Naive B cell (primary cell): ENCODE measurements around the gene OAS2. TPM values are rescaled to one million over a fixed set of nuclear protein-coding genes. Genes with fewer than 3 reads are reported as not detected.
"Not testable (repeated sequence)": the region's sequence is repeated elsewhere in the genome, so short reads cannot be mapped to it uniquely, and the experiment has no call there.

ENCODE experiments used
- ATAC-seq, 2 donors: fragments of 150-1000 bp; cut with Tn5 transposase; 2 replicates each; pipeline ENCODE4 v1.10.0; 2021; ENCODE audit warnings: low read depth in 2 of 2, mild to moderate bottlenecking in 2 of 2, moderate library complexity in 2 of 2
- DNase-seq: peaks from one replicate; pipeline ENCODE4 v3.0.0; 2022
- H3K27ac Mint-ChIP-seq, 6 donors: one replicate each; pipeline ENCODE4 v1.8.0; 2020 to 2022; ENCODE audit warnings: mild to moderate bottlenecking in 6 of 6, mixed read lengths in 6 of 6, moderate library complexity in 5 of 6, inconsistent platforms in 2 of 6
- H3K27me3 Mint-ChIP-seq, 3 donors: one replicate each; pipeline ENCODE4 v1.8.0; 2021 to 2022; ENCODE audit warnings: mixed read lengths in 3 of 3, mild to moderate bottlenecking in 1 of 3
- H3K36me3 Mint-ChIP-seq, 2 donors: one replicate each; pipeline ENCODE4 v1.8.0; 2020 to 2022; ENCODE audit warnings: mixed read lengths in 2 of 2, inconsistent platforms in 1 of 2, mild to moderate bottlenecking in 1 of 2
- H3K4me1 Mint-ChIP-seq, 3 donors: one replicate each; pipeline ENCODE4 v1.8.0; 2020 to 2022; ENCODE audit warnings: mixed read lengths in 3 of 3, inconsistent platforms in 1 of 3, mild to moderate bottlenecking in 1 of 3, moderate library complexity in 1 of 3
- H3K4me3 Mint-ChIP-seq, 8 donors: one replicate each; pipeline ENCODE4 v1.8.0; 2020 to 2022; ENCODE audit warnings: mild to moderate bottlenecking in 8 of 8, mixed read lengths in 8 of 8, moderate library complexity in 8 of 8, inconsistent platforms in 2 of 8
- H3K9me3 Mint-ChIP-seq, 7 donors: one replicate each; pipeline ENCODE4 v1.8.0; 2020 to 2022; ENCODE audit warnings: mixed read lengths in 7 of 7, mild to moderate bottlenecking in 5 of 7, inconsistent platforms in 2 of 7, moderate library complexity in 1 of 7
- polyA plus RNA-seq, 6 donors: library from polyadenylated mRNA; unstranded; fragments of 300-500 nt; fragmentation: Illumina TruSeq; gene quantifications; one replicate each; pipeline ENCODE4 v1.2.3, GENCODE V29; 2021; ENCODE audit warnings: low read depth in 6 of 6

Gene OAS2
- polyA plus RNA-seq, 6 donors from 2014 or later: 15.4 to 56.4 (median 37.2) TPM

DNA sequence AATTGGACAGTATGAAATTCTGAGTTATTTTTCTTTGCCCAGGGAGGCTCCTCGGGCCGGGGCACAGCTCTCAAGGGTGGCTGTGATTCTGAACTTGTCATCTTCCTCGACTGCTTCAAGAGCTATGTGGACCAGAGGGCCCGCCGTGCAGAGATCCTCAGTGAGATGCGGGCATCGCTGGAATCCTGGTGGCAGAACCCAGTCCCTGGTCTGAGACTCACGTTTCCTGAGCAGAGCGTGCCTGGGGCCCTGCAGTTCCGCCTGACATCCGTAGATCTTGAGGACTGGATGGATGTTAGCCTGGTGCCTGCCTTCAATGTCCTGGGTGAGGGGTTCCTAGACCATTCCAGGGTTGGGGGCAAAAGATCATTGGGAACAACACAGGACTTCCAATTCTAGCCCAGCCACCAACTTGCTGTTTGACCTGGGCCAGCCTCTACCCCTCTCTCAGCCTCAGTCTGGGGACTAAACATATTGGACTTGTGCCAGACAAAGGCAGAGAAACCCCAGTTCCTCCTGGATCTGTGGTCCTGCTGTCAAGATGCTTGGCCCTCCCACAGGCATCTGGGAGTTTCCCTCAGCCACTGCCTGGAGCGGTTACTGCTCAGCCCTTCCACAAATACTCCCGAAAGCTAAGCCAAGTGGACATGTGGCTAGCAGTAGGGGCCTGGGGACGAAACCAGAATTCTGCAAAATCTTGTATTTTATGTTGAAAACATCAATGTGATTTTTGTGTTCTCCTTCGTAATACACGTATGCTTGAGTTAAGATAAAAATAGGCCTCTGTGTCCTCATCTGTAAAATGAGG, 36.6 kb upstream of the OAS2 start:
- Mint-ChIP-seq H3K4me3 (no peak overlapping the region), H3K36me3 (peaks cover 14 to 16% of the 10 kb centered on the region in 2 donors), H3K4me1 (peaks cover 24 to 29% (median 25%) of the 10 kb centered on the region in 3 donors), H3K27ac (peak overlapping the region in 1 of 6 donors; percentile 16), H3K9me3 (no peaks in the 10 kb centered on the region), H3K27me3 (no peaks in the 10 kb centered on the region)
- ATAC-seq (no peak), DNase-seq (no peak)

DNA sequence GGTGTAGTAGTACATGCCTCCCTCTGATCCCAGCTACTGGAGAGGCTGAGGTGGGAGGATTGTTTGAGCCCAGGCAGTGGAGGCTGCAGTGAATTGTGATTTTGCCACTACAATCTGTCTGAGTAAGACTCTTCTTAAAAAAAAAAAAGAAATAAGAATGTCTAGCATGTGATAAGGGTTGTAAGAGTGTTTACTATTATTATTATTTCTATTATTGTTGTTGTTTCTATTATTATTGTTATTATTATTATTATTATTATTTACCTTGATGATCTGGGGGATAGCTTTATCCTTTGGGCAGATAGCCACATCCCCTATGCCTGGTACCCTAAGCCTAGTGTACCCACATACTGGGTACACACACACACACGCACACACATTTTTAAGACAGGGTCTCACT, 35.7 kb upstream of the OAS2 start:
- no peak for ATAC-seq
- H3K9me3 Mint-ChIP-seq: no peaks in the 10 kb centered on the region
- H3K27ac Mint-ChIP-seq: peak overlapping the region in 1 of 6 donors; percentile 33
- H3K4me3 Mint-ChIP-seq: no peak overlapping the region
- no peak for DNase-seq
- peaks cover 16 to 20% of the 10 kb centered on the region in 2 donors for H3K36me3 Mint-ChIP-seq
- no peaks in the 10 kb centered on the region for H3K27me3 Mint-ChIP-seq
- peaks cover 19 to 27% (median 25%) of the 10 kb centered on the region in 3 donors for H3K4me1 Mint-ChIP-seq

GRCh38 chr12:112944024-112944690, 34.2 kb upstream of the OAS2 start:
- Mint-ChIP-seq H3K27ac (no peak overlapping the region), H3K4me3 (no peak overlapping the region), H3K27me3 (no peaks in the 10 kb centered on the region), H3K9me3 (no peaks in the 10 kb centered on the region), H3K4me1 (peaks cover 10 to 15% (median 13%) of the 10 kb centered on the region in 3 donors), H3K36me3 (peaks cover 16 to 20% of the 10 kb centered on the region in 2 donors)
- ATAC-seq (no peak), DNase-seq (no peak)

- H3K27ac Mint-ChIP-seq: no peak overlapping the region
- ATAC-seq (no peak), DNase-seq (no peak)
- H3K4me3 Mint-ChIP-seq: no peak overlapping the region
- H3K9me3 Mint-ChIP-seq: no peaks in the 10 kb centered on the region
- no peaks in the 10 kb centered on the region for H3K27me3 Mint-ChIP-seq
- H3K4me1 Mint-ChIP-seq: peaks cover 0 to 1% (median 0%) of the 10 kb centered on the region in 3 donors
- H3K36me3 Mint-ChIP-seq: peaks cover 20 to 25% of the 10 kb centered on the region in 2 donors
These were observed 32.8 kb upstream of the OAS2 start for GRCh38 chr12:112945515-112945914.

DNA sequence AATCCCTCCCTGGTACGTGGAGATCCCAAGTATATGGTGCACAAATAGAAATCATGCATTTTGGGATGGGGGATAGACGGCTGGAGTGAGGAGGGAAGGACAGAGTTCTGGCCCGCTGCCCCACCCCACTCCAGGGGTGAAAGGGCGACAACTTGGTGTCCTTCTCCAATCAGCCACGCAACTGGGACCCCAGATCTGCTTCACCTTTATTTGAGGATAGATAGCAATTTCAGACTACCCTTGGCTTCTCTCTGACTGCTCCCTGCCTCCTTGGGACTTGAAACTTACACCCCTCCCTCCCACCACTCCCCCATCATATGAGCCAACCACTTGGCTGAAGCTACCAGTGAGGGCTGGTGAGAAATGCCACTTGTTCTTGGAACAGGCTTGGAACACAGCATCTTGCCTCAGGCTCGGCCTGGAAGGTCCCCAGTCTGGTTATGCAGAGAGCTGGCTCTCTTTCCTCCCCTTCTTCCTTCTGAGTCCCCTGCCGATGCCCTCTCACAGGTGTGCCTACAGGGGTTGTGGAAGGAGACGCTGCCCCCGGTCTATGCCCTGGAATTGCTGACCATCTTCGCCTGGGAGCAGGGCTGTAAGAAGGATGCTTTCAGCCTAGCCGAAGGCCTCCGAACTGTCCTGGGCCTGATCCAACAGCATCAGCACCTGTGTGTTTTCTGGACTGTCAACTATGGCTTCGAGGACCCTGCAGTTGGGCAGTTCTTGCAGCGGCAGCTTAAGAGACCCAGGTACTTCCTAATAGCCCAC, 31.9 kb upstream of the OAS2 start:
- Mint-ChIP-seq H3K36me3 (peaks cover 25 to 26% of the 10 kb centered on the region in 2 donors), H3K27ac (no peak overlapping the region), H3K4me3 (no peak overlapping the region), H3K4me1 (no peaks in the 10 kb centered on the region), H3K27me3 (no peaks in the 10 kb centered on the region), H3K9me3 (peaks cover 0 to 4% (median 0%) of the 10 kb centered on the region in 7 donors)
- ATAC-seq (no peak), DNase-seq (no peak)

DNA sequence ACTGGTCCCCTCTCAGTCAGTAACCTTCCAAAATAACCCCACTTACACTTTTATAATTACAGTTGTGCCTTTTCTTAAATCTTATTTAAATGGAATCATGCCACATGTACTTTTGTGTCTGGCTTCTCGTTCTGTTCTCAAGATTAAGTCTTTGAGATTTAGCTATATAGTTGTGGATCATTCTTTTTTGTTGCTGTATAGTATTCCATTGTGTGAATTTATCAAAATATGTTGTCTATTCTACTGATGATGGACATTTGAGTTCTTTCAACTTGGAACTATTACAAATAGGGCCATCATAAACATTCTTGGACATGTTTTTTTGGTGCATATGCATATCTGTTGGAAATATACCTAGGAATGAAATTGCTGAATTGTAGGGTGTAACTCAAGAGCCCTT, 31.0 kb upstream of the OAS2 start:
- Mint-ChIP-seq H3K36me3 (peaks cover 29 to 34% of the 10 kb centered on the region in 2 donors), H3K27ac (no peak overlapping the region), H3K4me3 (no peak overlapping the region), H3K27me3 (no peaks in the 10 kb centered on the region), H3K9me3 (peaks cover 0 to 12% (median 2%) of the 10 kb centered on the region in 7 donors), H3K4me1 (no peaks in the 10 kb centered on the region)
- no peak for ATAC-seq
- no peak for DNase-seq

DNA sequence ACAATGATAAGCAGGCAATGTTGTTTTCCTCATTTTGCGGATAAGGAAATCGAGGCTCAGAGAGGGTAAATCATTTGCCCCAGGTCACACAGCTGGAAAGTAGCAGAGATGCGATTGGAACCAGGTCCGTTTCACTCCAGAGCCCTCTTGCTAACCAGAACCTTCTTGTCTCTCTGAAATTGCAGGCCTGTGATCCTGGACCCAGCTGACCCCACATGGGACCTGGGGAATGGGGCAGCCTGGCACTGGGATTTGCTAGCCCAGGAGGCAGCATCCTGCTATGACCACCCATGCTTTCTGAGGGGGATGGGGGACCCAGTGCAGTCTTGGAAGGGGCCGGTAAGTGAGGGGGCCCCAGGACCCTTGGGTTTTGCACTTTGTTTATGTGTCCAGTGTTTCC, 30.6 kb upstream of the OAS2 start:
- Mint-ChIP-seq H3K9me3 (peaks cover 0 to 16% (median 5%) of the 10 kb centered on the region in 7 donors), H3K36me3 (peaks cover 34 to 38% of the 10 kb centered on the region in 2 donors), H3K27me3 (no peaks in the 10 kb centered on the region), H3K27ac (peak overlapping the region in 2 of 6 donors; percentile 47 to 71), H3K4me3 (no peak overlapping the region), H3K4me1 (no peaks in the 10 kb centered on the region)
- DNase-seq (no peak), ATAC-seq (no peak)

DNA sequence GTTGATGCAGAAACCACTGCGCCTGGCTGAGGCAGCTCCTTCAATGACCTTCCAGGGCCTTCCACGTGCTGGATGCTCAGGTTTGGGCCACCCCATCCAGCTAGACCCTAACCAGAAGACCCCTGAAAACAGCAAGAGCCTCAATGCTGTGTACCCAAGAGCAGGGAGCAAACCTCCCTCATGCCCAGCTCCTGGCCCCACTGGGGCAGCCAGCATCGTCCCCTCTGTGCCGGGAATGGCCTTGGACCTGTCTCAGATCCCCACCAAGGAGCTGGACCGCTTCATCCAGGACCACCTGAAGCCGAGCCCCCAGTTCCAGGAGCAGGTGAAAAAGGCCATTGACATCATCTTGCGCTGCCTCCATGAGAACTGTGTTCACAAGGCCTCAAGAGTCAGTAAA, 29.5 kb upstream of the OAS2 start:
- Mint-ChIP-seq H3K9me3 (peaks cover 0 to 22% (median 6%) of the 10 kb centered on the region in 7 donors), H3K4me1 (no peaks in the 10 kb centered on the region), H3K36me3 (peaks cover 39 to 43% of the 10 kb centered on the region in 2 donors), H3K4me3 (no peak overlapping the region), H3K27ac (no peak overlapping the region), H3K27me3 (no peaks in the 10 kb centered on the region)
- no peak for DNase-seq
- no peak for ATAC-seq

GRCh38 chr12:112950701-112951100, 27.6 kb upstream of the OAS2 start:
- no peak for DNase-seq
- Mint-ChIP-seq H3K27me3 (no peaks in the 10 kb centered on the region), H3K9me3 (peaks cover 0 to 22% (median 6%) of the 10 kb centered on the region in 7 donors), H3K36me3 (peaks cover 23 to 29% of the 10 kb centered on the region in 2 donors), H3K27ac (no peak overlapping the region), H3K4me1 (peaks cover 0 to 3% (median 0%) of the 10 kb centered on the region in 3 donors), H3K4me3 (no peak overlapping the region)
- ATAC-seq: no peak

GRCh38 chr12:112957125-112957524, 21.2 kb upstream of the OAS2 start:
- Mint-ChIP-seq H3K27ac (peak overlapping the region in 1 of 6 donors; percentile 15), H3K9me3 (peaks cover 3 to 31% (median 14%) of the 10 kb centered on the region in 7 donors), H3K36me3 (peaks cover 55 to 56% of the 10 kb centered on the region in 2 donors)
- H3K4me3 Mint-ChIP-seq, H3K27me3 Mint-ChIP-seq, DNase-seq, ATAC-seq, H3K4me1 Mint-ChIP-seq: not testable (repeated sequence)

DNA sequence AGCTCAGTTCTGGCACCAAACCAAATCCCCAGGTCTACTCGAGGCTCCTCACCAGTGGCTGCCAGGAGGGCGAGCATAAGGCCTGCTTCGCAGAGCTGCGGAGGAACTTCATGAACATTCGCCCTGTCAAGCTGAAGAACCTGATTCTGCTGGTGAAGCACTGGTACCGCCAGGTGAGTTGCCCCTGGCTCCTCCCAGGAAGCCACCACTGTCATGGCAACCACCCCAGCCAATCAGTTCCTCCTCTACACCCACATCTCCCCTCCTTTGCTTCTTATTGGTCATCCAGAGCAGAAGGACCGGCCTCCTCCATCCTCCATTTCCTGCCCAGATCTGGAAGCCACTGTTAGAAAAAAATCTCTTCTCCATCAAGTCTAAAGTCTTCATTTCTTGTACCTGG, 17.2 kb upstream of the OAS2 start:
- no peaks in the 10 kb centered on the region for H3K27me3 Mint-ChIP-seq
- ATAC-seq: no peak
- no peak for DNase-seq
- peaks cover 59 to 62% of the 10 kb centered on the region in 2 donors for H3K36me3 Mint-ChIP-seq
- no peaks in the 10 kb centered on the region for H3K4me1 Mint-ChIP-seq
- peak overlapping the region in 1 of 6 donors; percentile 77 for H3K27ac Mint-ChIP-seq
- H3K9me3 Mint-ChIP-seq: peaks cover 3 to 19% (median 9%) of the 10 kb centered on the region in 7 donors
- no peak overlapping the region for H3K4me3 Mint-ChIP-seq

DNA sequence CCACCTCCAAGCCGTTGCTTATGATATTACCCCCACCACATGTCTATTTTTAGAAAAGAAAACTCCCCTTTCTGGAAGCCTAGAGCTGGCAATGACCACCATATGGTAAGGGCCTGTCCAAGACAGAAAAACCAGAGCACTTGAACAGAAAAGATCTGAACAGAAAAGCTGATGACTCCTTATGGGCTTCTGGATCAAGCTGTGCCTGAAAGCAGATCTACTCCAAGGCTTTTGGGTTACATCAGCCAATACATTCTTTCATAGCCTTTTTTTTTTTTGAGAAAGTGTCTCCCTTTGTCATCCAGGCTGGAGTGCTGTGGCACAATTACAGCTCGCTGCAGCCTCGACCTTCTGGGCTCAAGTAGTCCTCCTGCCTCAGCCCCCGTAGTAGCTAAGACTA, 16.8 kb upstream of the OAS2 start:
- Mint-ChIP-seq H3K27ac (no peak overlapping the region), H3K9me3 (peaks cover 3 to 19% (median 9%) of the 10 kb centered on the region in 7 donors), H3K36me3 (peaks cover 55 to 63% of the 10 kb centered on the region in 2 donors), H3K4me1 (no peaks in the 10 kb centered on the region), H3K4me3 (no peak overlapping the region), H3K27me3 (no peaks in the 10 kb centered on the region)
- DNase-seq: no peak
- no peak for ATAC-seq

DNA sequence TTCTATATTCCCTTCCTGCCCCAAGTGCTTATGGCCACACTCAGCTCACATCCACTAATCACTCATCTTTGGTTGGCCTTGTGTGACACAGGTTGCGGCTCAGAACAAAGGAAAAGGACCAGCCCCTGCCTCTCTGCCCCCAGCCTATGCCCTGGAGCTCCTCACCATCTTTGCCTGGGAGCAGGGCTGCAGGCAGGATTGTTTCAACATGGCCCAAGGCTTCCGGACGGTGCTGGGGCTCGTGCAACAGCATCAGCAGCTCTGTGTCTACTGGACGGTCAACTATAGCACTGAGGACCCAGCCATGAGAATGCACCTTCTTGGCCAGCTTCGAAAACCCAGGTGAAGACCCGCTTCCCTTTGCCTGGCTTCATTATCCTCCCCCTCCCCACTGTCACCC, 15.8 kb upstream of the OAS2 start:
- no peaks in the 10 kb centered on the region for H3K4me1 Mint-ChIP-seq
- H3K4me3 Mint-ChIP-seq: no peak overlapping the region
- peaks cover 53 to 58% of the 10 kb centered on the region in 2 donors for H3K36me3 Mint-ChIP-seq
- H3K9me3 Mint-ChIP-seq: peaks cover 3 to 18% (median 9%) of the 10 kb centered on the region in 7 donors
- DNase-seq: no peak
- no peaks in the 10 kb centered on the region for H3K27me3 Mint-ChIP-seq
- H3K27ac Mint-ChIP-seq: peak overlapping the region in 1 of 6 donors; percentile 81
- ATAC-seq: no peak
